Smooth muscle cell (in vitro differentiated cells): Measurements from ENCODE around the gene PIK3R5. TPM values are rescaled to one million over a fixed set of nuclear protein-coding genes. Genes with fewer than 3 reads are reported as not detected.
A peak's percentile ranks its signal among the peaks of the same experiment; 100 is the strongest.

ENCODE experiments used
- DNase-seq: peaks from one replicate; lab custom pipeline; 2025; ENCODE audit not compliant: unreplicated experiment; lab: John Stamatoyannopoulos, UW
- H2AFZ ChIP-seq: fragments of 200-600 bp; sonication (generic); 2 replicates; pipeline ENCODE4 v1.6.0; 2016; ENCODE audit warnings: antibody characterized with exemption, low read depth, mild to moderate bottlenecking
- H3F3A ChIP-seq: fragments of 200-600 bp; sonication (generic); 2 replicates; pipeline ENCODE4 v1.6.0; 2017; ENCODE audit warnings: antibody characterized with exemption, low read depth
- H3K27ac ChIP-seq: fragments of 200-600 bp; sonication (generic); 2 replicates; pipeline ENCODE4 v1.5.1; 2016; ENCODE audit warnings: low read depth, mild to moderate bottlenecking
- H3K27me3 ChIP-seq: fragments of 200-600 bp; sonication (generic); 2 replicates; pipeline ENCODE4 v1.6.1; 2016; ENCODE audit warnings: low read depth, mild to moderate bottlenecking
- H3K36me3 ChIP-seq: fragments of 200-600 bp; sonication (generic); 2 replicates; pipeline ENCODE4 v1.5.1; 2016; ENCODE audit warnings: low read depth
- H3K4me1 ChIP-seq: fragments of 200-600 bp; sonication (generic); 2 replicates; pipeline ENCODE4 v1.5.1; 2016; ENCODE audit warnings: low read depth
- H3K4me2 ChIP-seq: fragments of 200-600 bp; sonication (generic); 2 replicates; pipeline ENCODE4 v1.6.0; 2016; ENCODE audit warnings: mild to moderate bottlenecking
- H3K4me3 ChIP-seq: fragments of 200-600 bp; sonication (generic); 2 replicates; pipeline ENCODE4 v1.5.1; 2016; ENCODE audit warnings: mild to moderate bottlenecking
- H3K79me2 ChIP-seq: fragments of 200-600 bp; sonication (generic); 2 replicates; pipeline ENCODE4 v1.6.0; 2016; ENCODE audit warnings: low read depth, mild to moderate bottlenecking
- H3K9ac ChIP-seq: fragments of 200-600 bp; sonication (generic); 2 replicates; pipeline ENCODE4 v1.6.0; 2016; ENCODE audit warnings: low read depth
- H3K9me3 ChIP-seq: fragments of 200-600 bp; sonication (generic); replicated peaks from 2 replicates; pipeline ENCODE4 v1.5.1; 2016; ENCODE audit warnings: low read depth
- H4K20me1 ChIP-seq: fragments of 200-600 bp; sonication (generic); 2 replicates; pipeline ENCODE4 v1.6.0; 2016; ENCODE audit warnings: low read depth
- WGBS: methylation state at CpG from one replicate; pipeline ENCODE4 v1.1.7; 2016; ENCODE audit warnings: low lambda C conversion rate; 5-methylcytosine and 5-hydroxymethylcytosine counted together
- polyA plus RNA-seq: library from polyadenylated mRNA; unstranded; fragments of >200 nt; fragmentation: Nextera tagmentation; extraction: Ambion mirVana; gene quantifications from 2 replicates; pipeline ENCODE4 v1.2.1, GENCODE V29; 2016
- total RNA-seq: library from RNA; depleted of rRNA; stranded (reverse); fragments of >200 nt; gene quantifications from 2 replicates; pipeline ENCODE4 v1.2.3, GENCODE V29; 2014
- TF ChIP-seq, protein P1 (sequence below): fragments of 200-600 bp; sonication (generic); IDR thresholded peaks from 2 replicates; pipeline ENCODE4 v1.5.1; 2017; ENCODE audit warnings: borderline replicate concordance, mild to moderate bottlenecking, antibody characterized with exemption; ENCODE audit not compliant: insufficient read depth, poor library complexity, severe bottlenecking

The PIK3R5 gene
- total and polyA plus RNA-seq, 2 experiments from 2014 or later, result not detected

DNA sequence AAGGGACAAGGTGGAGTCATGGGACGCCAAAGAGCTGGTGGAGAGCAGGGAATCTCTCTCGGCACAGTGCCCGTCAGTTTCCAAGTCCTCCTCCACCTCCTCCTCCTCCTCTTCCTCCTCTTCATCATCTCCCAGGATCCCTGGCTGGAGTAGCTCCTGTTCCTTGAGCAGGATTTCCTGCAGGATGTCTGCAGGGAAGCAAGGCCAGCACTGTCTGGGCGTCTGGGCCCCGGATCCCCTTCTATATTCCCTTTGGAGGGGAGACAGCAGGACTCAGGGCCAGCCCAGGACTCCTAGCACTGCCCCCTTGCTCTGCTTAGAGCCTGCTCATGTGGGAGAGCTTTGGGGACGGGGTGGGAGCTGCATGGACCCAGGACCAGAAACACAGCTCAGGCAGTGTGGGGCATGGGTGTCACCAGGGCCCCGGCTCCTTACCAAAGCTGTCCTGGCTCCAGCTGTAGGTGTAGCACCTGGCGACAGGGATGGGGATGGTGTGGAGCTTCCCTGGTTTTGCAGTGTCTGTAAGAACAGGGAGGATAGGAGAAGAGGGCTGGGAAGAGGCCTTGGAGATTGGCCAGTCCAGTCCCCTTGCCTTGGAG lies 76.7 kb downstream of the PIK3R5 start:
- Histone ChIP-seq H3K9ac (no peak overlapping the region), H3K9me3 (no peaks in the 10 kb centered on the region), H3K27ac (no peak overlapping the region), H3K36me3 (no peaks in the 10 kb centered on the region), H4K20me1 (no peaks in the 10 kb centered on the region), H3K4me2 (no peak overlapping the region), H3F3A (no peaks in the 10 kb centered on the region), H3K4me3 (no peak overlapping the region), H3K27me3 (no peaks in the 10 kb centered on the region), H3K79me2 (no peaks in the 10 kb centered on the region), H2AFZ (no peak overlapping the region), H3K4me1 (no peaks in the 10 kb centered on the region)
- DNase-seq, result no peak
- WGBS, result 60% methylated on average over 8 of the region's 8 CpGs
- TF ChIP-seq, protein P1, sequence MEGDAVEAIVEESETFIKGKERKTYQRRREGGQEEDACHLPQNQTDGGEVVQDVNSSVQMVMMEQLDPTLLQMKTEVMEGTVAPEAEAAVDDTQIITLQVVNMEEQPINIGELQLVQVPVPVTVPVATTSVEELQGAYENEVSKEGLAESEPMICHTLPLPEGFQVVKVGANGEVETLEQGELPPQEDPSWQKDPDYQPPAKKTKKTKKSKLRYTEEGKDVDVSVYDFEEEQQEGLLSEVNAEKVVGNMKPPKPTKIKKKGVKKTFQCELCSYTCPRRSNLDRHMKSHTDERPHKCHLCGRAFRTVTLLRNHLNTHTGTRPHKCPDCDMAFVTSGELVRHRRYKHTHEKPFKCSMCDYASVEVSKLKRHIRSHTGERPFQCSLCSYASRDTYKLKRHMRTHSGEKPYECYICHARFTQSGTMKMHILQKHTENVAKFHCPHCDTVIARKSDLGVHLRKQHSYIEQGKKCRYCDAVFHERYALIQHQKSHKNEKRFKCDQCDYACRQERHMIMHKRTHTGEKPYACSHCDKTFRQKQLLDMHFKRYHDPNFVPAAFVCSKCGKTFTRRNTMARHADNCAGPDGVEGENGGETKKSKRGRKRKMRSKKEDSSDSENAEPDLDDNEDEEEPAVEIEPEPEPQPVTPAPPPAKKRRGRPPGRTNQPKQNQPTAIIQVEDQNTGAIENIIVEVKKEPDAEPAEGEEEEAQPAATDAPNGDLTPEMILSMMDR, result no peak

DNA sequence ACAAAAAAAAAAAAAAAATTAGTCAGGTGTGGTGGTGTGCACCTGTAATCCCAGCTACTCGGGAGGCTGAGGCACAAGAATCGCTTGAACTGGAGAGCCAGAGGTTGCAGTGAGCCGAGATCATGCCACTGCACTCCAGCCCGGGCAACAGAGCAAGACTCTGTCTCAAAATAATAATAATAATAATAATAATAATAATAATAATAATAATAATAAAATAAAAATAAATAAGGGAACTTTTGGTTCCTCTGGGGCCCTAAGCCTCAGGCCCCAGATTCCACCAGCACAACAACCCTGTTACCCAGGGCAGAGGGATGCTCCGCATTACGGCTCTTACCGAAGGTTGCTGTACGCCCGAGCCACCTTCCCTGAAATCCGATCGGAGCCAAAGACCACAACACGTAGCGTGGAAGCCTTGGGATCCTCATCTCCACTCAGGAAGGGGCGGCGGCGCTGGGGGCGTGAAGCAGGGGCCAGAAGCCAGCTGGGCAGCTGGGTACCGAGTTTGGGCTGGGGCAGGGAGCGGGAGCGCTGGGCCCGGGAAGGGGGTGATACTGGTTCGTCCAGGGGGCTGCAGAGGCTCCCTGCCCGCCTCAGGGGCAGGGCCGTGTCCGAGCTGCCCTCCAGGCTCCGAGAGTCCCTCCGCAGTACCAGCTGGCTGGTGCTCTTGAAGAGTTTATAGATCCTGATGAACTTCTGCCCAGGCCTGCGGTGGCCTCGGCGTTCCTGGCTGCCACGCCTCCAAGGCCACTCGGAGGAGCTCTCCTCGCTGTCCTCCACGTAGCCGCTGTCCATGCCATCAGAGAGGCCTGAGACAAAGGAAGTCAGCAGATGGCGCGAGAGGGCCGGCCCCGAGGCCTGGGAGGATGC lies 77.4 kb downstream of the PIK3R5 start:
- H3K27me3 ChIP-seq, result no peaks in the 10 kb centered on the region
- H3K4me1 ChIP-seq, result no peaks in the 10 kb centered on the region
- no peak overlapping the region for H2AFZ ChIP-seq
- DNase-seq, result peak; percentile 31
- H3K36me3 ChIP-seq, result no peaks in the 10 kb centered on the region
- no peaks in the 10 kb centered on the region for H3K9me3 ChIP-seq
- H3K27ac ChIP-seq, result no peak overlapping the region
- H3F3A ChIP-seq, result no peaks in the 10 kb centered on the region
- 69% methylated on average over 39 of the region's 39 CpGs for WGBS
- no peak overlapping the region for H3K4me3 ChIP-seq
- H3K9ac ChIP-seq, result no peak overlapping the region
- TF ChIP-seq, protein P1, result peak; percentile 45
- H4K20me1 ChIP-seq, result no peaks in the 10 kb centered on the region
- no peaks in the 10 kb centered on the region for H3K79me2 ChIP-seq
- no peak overlapping the region for H3K4me2 ChIP-seq

DNA sequence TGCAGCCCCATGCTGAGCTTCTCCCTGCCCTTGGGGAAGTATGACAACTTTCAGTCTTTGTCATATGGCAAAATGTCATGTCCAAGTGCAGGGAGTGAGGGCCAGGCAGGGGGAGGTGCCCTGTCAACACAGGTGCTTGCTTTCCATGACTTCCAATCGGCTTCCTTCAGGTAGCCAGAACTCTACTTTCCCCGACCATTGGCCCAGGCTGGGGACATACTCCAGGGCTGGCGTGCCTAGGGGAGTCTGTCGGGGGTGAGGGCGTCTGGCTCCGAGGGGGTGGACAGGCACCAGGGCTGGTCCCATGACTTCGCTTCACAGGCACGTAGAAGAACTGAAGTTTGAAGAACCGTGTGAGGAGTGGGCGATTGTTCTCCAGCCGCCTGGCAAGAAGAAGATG lies 78.2 kb downstream of the PIK3R5 start:
- no peaks in the 10 kb centered on the region for H4K20me1 ChIP-seq
- WGBS, result 98% methylated on average over 11 of the region's 11 CpGs
- H2AFZ ChIP-seq, result no peak overlapping the region

More for the DNA sequence above, 78.2 kb downstream of the PIK3R5 start:
- no peak for DNase-seq
- H3K36me3 ChIP-seq, result no peaks in the 10 kb centered on the region
- H3K9ac ChIP-seq, result no peak overlapping the region
- TF ChIP-seq, protein P1, result no peak
- no peaks in the 10 kb centered on the region for H3K79me2 ChIP-seq
- H3K9me3 ChIP-seq, result no peaks in the 10 kb centered on the region
- H3K27me3 ChIP-seq, result no peaks in the 10 kb centered on the region
- no peaks in the 10 kb centered on the region for H3F3A ChIP-seq
- H3K4me1 ChIP-seq, result no peaks in the 10 kb centered on the region
- no peak overlapping the region for H3K27ac ChIP-seq
- no peak overlapping the region for H3K4me2 ChIP-seq
- no peak overlapping the region for H3K4me3 ChIP-seq
